BE2C (cell line): ENCODE data around the gene SEC16A.

Experiments
- DNase-seq: peaks from one replicate; pipeline ENCODE4 v3.0.0-alpha.2; 2020
- H3K27me3 ChIP-seq: fragments of 250-450 bp; sonication (Bioruptor Pico); 2 replicates; pipeline ENCODE4 v1.5.1; 2020; ENCODE audit warnings: mild to moderate bottlenecking
- H3K36me3 ChIP-seq: fragments of 250-450 bp; sonication (Bioruptor Pico); 2 replicates; pipeline ENCODE4 v1.5.1; 2020; ENCODE audit warnings: mild to moderate bottlenecking
- H3K4me1 ChIP-seq: fragments of 250-450 bp; sonication (Bioruptor Pico); 2 replicates; pipeline ENCODE4 v1.5.1; 2020
- H3K4me3 ChIP-seq: 2 replicates; pipeline ENCODE4 v1.5.1; 2011; ENCODE audit warnings: low read depth, low read length
- H3K9me3 ChIP-seq: fragments of 250-450 bp; sonication (Bioruptor Pico); 2 replicates; pipeline ENCODE4 v1.5.1; 2020
- CTCF ChIP-seq: IDR thresholded peaks from 2 replicates; pipeline ENCODE4 v1.5.1; 2012; ENCODE audit warnings: mild to moderate bottlenecking, low read depth, low read length

The SEC16A gene

GRCh38 chr9:136499071-136499934 is 16.5 kb upstream of the SEC16A start:
- no peak for TF ChIP-seq CTCF
- no peak for DNase-seq
- no peaks in the 10 kb centered on the region for H3K4me1 ChIP-seq
- H3K27me3 ChIP-seq: peaks cover 7% of the 10 kb centered on the region; the same call in 1 of the 2 replicates
- no peaks in the 10 kb centered on the region for H3K36me3 ChIP-seq
- no peak overlapping the region for H3K4me3 ChIP-seq
- no peaks in the 10 kb centered on the region for H3K9me3 ChIP-seq

- H3K9me3 ChIP-seq: no peaks in the 10 kb centered on the region
- DNase-seq: no peak
- H3K4me1 ChIP-seq: no peaks in the 10 kb centered on the region; the same call in 1 of the 2 replicates
- no peak for TF ChIP-seq CTCF
- no peak overlapping the region for H3K4me3 ChIP-seq
- peaks cover 7% of the 10 kb centered on the region; the same call in 1 of the 2 replicates for H3K27me3 ChIP-seq
- no peaks in the 10 kb centered on the region for H3K36me3 ChIP-seq
Measured at GRCh38 chr9:136497916-136498695, 15.3 kb upstream of the SEC16A start.

- TF ChIP-seq CTCF: no peak
- DNase-seq: no peak
- no peaks in the 10 kb centered on the region for H3K36me3 ChIP-seq
- H3K4me1 ChIP-seq: no peaks in the 10 kb centered on the region; the same call in 1 of the 2 replicates
- H3K4me3 ChIP-seq: no peak overlapping the region
- H3K9me3 ChIP-seq: no peaks in the 10 kb centered on the region
- H3K27me3 ChIP-seq: peaks cover 5% of the 10 kb centered on the region; the same call in 1 of the 2 replicates
Measured at GRCh38 chr9:136496801-136497620, 14.2 kb upstream of the SEC16A start.

- H3K4me3 ChIP-seq: no peak overlapping the region
- peaks cover 3% of the 10 kb centered on the region; the same call in 1 of the 2 replicates for H3K27me3 ChIP-seq
- H3K36me3 ChIP-seq: no peaks in the 10 kb centered on the region
- no peak for TF ChIP-seq CTCF
- no peaks in the 10 kb centered on the region for H3K9me3 ChIP-seq
- H3K4me1 ChIP-seq: no peaks in the 10 kb centered on the region; the same call in 1 of the 2 replicates
- no peak for DNase-seq
Measured at GRCh38 chr9:136496181-136496580, 13.3 kb upstream of the SEC16A start.

- Histone ChIP-seq H3K9me3 (no peaks in the 10 kb centered on the region), H3K4me1 (no peaks in the 10 kb centered on the region; the same call in 1 of the 2 replicates), H3K27me3 (peaks cover 3% of the 10 kb centered on the region; the same call in 1 of the 2 replicates), H3K36me3 (no peaks in the 10 kb centered on the region), H3K4me3 (no peak overlapping the region)
- DNase-seq: no peak
- no peak for TF ChIP-seq CTCF
Measured at GRCh38 chr9:136495238-136495800, 12.5 kb upstream of the SEC16A start.
